IPS DF 4.7 (cell line): ENCODE measurements around the gene IST1.
"Not testable (repeated sequence)": the region's sequence is repeated elsewhere in the genome, so short reads cannot be mapped to it uniquely, and the experiment has no call there.

Experiments used
- DNase-seq: peaks from one replicate; pipeline ENCODE4 v3.0.0-alpha.2; 2013; ENCODE audit warnings: low spot score; ENCODE audit errors: extremely low read depth

IST1 gene

DNA sequence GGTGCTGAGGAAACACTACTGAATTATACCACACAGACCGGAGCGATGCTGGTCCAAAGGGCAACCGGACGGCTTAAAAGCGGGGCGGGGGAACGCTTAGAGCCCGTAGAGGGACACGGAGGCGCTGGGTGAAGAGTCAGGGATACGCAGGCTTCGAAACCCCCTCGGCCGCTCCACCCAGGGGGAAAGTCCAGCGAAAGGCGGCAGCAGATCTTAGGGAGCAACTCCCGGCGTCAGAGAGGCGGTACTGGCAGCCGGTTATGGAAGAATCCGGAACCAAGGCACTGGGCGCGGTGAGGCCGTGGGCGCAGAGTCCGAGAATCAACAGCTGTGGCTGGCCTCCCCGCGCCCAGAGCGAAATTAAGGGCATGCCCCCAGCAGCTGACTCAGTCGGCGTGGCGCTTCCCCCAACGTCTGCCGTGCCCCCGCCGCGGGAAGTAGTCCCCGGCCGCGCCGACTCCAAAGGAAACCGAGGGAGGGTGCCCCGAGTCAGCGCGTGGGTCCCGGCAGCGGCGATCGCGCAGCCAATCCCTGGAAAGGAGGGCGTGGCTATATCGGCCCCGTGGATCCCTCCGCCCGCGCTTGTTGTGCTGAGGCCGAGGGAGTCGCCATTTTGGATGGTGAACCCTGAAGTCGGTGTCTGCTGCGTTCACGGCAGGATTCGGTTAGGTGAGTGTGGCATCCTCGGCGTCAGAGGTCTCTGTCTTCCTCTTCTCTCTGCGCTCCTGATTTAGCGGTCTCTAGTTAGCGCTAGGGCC, at the start of gene IST1:
TSS of gene IST1 (plus strand) at position 611 of the 758 bp plus-strand sequence. CDS start 20,110 bp downstream, outside the sequence.
- no peak for DNase-seq

DNA sequence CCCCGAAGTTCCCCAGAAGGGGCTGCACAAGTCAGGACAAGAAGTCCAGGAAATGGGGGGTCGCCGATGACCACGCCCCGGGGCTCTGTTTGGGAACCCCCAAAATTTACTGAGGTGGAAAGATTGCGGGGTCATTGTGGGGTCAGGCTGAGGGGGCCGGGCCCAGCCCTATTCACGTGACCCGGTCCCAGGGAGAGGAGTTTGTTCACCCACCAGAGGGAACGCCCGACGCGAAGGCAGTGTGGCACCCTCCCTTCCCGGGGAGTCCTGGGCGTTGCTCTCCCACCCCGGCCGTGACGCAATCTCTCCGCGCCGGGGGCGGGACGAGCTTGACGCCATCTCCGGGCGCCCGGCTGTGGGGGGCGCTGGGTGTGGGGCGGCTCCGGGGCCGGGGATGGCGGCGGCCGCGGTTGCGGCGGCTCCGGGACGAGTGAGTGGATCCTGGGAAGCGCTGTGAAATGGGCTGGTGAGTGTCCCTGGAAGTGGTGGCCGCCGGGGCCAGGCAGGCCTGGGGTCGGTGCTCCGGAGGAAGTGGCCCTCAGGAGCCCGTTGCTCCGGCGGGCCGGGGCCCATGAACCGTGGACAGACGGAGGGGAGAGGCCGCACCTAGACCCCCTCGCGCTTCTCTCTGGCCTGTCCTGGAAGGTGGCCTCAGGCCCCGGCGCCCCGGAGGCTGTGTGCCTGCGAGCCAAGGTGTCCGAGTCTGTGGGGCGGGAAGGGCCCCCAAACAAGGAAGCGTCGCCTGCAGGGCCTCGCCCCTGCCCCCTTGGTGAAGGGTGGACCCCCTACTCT, 49.5 kb upstream of the IST1 start, which contains the start of gene ATXN1L:
TSS of gene ATXN1L (plus strand) at position 338 of the 792 bp plus-strand sequence. CDS start 3,765 bp downstream, outside the sequence.
- peak; percentile 16 for DNase-seq

DNA sequence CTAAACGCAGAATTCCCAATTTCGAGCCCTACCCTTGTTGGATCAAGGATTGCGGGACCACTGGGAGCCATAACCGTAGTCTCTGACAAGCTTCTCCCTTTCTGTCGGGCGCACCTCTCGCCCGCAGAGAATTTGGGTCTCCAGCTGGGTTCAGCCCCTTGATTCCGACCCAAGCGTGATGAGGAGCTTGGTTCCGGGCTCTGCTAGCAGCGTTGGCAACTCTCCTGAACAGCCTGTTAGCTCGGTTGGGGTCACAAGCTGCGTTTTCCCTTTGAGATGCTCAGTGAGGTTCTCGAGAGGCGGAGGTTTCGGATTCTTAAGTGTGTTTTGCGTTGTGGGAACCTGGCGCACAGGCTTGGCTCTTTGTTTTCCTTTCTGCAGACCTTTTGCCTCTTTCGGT, 48.9 kb upstream of the IST1 start:
- DNase-seq, result no peak

DNA sequence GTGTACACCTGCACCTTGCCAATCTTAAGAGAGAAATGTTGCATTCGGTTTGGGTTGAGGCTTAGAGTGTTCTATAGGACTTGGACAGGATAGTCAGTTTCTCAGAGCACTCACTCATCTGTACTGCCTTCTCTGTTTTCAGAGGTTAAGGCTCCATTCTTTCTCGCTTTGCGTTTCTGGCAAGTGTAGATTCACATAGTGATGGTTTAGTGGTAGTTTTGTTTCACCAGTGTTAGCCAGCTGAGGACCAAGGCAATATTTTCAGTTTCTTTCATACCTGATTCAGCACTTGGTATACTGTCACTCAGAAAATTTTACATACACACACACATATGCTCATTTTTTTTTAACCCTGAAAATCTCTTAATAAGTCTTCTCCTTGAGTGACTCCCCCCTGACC, 48.2 kb upstream of the IST1 start:
- DNase-seq, result no peak

DNA sequence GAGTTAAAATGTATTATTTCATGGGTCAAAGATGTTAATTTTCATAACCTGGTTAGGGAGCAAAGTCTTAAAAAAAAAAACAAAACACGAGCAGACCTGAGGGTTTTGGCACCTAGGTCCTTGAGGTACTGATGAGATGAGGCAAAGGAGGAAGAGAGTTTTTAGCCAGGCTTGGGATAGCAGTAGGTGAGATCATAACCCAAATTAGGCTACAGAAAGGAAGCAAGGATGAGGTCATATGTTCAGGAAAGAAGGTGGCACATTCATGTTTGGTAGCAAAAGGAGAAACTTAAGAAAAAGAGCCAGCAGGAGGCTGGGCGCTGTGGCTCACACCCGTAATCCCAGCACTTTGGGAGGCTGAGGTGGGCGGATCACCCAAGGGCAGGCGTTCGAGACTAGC, 46.7 kb upstream of the IST1 start:
- no peak for DNase-seq

DNA sequence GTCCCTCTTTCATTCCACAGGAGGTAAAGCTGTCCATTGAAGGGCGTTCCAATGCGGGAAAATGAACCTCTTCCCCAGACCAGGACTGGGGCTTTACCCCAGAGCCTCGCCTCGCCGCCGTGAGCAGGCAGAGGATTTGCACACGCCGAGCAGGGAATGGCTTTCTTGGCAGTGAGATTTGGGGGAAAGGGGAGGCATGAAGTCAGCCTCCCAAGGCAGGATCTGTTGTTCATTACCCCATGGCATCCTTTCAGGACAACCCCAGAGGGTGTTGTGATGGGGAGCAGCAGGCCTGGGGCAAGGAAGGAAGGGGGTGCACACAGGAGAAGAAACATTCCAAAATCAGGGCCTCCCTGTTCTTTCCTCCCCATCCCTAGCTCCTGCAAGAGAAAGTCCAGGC, 43.6 kb upstream of the IST1 start:
- no peak for DNase-seq

DNA sequence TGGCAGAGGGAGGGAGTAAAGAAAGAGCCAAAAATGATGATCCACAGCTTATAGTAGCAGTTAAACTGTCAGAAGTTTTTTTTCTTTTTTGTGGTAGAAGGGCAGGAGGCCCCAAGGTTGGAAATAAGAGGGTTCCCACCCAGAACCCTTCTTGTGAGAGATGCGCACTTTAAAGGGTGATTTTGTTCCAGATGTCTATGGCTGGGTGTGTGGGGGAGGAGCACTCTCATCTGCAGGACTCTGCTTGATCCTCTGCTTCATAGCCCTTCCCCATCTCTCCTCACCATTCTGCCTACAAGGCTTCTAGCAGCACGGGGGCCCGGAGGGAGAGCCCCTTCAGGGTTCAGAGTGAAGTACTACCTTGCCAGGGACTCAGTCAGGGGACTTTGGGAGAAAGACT, 43.2 kb upstream of the IST1 start:
- DNase-seq, result no peak

DNA sequence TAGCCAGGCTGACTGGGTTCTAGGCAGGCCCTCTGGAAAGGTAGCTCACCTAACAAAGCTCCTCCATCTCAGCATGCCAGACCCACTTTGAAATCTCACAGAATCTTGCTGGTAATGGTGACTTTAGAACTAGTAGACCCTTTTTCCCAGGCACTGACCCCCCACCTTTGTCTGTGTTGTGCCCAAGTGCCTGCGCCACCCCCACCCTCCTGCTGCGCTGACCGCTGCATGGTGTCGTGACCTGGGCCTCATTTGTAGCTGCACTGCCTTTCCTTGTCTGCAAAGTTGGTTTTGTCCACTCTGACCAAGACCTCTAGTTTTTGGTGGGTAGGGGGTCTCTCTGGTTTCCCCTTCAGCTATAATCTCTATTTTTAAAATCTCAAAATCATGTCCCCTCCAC, 42.8 kb upstream of the IST1 start:
- no peak for DNase-seq

DNA sequence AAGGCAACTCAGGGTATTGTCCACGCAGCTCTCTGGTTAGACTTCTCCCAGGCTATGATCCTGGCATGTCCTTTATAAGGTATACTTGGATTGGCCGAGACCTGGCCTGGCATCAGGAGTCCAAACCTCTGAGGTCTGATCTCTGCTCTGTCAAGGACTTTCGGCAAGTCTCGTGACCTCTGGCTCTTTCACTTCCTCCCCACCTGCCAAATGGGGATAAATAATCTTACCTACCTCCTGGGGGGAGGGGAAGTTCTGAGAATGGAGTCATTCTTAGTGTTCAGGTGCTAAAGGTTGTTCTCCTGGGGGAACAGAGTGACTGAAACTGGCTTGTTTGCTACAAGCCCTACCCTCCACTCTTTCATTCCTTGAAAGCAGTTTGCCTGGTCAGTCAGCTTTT, 41.9 kb upstream of the IST1 start:
- no peak for DNase-seq

DNA sequence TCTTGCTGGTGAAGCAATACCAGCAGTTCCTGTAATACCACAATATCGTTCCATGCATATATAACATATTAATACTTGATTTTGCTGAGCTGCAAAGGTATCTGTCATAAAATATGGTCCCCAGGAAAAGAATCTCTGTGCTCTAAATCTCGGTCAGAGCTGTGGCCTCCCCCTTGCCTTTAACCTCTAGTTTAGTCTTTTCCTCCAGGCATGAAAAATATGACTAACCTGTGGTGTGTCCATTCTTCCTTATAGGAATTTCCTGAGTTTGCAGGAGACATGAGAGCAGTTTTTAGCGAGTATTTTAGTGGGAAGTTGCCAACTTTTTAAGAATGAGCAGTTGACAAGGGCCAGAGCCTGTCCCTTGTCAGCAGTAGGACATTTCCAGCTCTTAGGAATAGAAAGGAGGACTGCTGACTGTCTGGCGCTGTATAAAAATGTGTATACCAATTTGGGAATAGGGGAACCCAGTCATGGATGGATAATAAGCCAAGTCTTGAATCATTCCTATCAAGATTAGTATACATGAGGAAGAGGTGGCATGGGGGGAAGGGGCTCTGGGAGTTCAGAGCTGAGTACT, 40.9 kb upstream of the IST1 start:
- no peak for DNase-seq

DNA sequence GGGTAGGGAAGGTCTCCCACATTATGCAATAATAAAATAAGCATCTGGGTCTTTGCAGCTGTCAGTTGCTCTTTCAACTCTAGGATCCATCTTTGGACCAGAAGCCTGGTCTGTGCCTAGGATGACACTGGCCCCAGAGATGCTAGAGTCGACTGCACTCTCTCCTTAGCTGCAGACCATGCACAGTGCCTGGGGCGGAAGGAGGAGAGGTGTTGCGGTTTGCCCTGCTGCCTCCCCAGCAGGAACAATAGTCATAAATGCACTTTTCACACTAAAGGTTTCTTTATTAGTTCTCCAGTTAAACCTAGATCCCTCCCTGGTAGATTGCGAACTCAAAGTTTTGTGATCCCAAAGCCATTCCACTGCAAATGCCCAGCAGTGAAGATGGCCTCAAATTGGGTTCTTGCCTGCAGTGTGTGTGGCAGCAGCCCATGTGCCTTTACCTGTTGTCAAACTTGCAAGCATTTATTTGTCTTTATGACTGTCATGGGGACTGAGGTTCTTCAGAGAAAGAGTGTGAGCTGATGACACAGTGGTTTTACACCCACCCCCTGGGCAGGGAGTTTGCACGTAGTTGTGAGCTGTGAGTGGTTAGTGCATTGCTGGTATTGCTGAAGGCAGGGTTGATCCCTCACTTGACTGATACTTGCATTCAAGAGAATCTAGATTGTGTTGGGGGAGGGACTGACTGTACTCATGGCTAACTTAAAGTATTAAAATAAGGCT, 39.2 kb upstream of the IST1 start:
- no peak for DNase-seq

DNA sequence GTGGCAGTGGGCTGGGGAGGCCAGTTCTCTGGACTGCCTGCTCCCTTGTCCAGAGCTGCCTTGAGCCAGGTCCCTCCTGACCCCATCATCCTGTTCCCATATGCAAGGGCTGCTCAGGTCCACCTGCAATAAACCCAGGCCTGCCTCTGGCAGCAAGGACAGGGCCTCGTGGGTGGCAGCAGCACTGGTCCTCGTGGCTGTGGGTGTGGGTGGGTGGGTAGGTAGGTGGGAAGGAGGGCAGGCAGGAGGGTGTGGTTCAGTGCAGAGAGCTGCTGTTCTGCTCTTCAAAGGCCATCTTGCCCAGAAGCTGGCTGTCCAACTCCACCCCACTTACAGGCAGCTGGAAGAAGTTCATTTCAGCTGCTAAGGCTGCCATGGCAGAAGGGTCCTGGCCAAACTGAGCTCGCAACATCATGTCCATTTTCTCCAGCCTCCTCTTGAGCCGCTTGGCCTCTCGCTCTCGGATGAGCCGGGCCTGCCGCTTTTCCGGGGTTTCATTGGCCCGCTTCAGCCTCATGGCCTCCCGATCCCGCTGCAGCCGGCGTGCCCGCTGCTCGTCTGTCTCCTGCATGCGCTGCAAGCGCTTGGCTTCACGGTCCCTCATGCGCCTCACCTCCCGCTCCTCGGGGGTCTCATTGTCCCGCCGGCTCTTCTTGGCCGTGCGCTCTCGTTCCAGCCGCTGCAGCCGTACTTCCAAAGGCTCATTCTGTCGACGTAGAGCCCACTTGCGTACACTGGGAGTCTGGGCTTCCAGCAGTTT, 35.4 kb upstream of the IST1 start:
- no peak for DNase-seq

DNA sequence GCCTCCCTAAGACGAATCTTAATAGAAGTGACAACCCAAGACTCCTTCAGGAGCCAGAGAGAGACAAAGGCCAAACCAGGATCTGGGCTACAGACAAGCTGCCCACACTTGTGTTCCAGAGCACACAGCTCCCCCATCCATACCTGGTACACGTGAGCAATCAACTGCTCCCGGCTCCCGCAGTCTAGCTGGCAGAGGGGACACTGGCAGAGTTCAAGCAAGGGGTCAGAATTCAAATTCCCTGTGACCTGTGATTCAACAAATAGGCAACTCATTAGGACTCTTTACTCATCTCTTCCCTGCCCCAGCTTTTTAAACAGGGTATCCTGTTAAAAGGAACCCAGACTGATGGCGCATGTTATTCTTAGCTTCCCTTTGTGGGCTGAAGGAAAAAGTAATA, 31.3 kb upstream of the IST1 start:
- DNase-seq, result no peak

DNA sequence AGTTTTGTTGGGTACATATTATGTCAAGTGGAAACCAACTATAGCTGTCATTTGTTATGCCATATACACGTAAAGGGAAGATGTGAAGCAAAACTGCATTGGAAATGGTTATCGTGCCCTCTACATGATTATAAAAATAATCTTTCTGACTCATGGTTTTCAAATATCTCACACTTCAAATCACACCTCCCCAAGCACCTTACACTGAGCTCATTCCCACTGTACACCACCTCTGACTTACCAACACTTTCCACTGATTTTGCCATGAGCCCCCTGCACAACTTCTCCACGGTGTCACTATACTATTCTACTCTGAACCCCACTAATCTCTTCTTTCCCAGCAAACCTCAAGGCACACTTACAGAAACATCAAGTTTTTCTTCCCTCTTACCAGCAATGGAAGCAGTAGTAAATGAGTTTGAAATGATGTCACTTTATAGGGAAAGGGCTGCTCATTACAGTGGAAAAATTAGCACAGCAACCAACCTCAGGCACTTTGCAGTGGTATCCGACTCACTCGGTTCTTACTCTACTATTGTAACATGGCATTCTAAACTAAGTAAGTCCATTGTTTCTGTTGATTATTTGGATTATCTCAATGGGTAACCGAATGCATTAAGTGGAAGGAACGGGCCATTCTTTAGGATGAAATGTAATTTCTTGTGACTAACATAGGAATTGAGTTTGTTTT, 30.0 kb upstream of the IST1 start:
- DNase-seq, result no peak

DNA sequence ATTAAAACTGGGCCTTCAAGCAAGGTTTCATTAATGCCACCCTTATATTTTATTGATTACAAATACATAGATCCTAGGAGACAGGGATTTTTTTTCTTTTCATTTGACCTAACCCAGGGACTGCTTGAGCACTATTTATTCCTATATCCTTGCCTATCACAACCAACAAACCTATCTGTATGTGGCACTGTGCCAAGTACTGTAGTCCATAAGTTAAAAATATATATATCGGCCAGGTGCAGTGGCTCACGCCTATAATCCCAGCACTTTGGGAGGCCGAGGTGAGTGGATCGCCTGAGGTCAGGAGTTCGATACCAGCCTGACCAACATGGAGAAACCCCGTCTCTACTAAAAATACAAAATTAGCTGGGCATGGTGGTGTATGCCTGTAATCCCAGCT, 28.2 kb upstream of the IST1 start:
- DNase-seq, result not testable (repeated sequence)

DNA sequence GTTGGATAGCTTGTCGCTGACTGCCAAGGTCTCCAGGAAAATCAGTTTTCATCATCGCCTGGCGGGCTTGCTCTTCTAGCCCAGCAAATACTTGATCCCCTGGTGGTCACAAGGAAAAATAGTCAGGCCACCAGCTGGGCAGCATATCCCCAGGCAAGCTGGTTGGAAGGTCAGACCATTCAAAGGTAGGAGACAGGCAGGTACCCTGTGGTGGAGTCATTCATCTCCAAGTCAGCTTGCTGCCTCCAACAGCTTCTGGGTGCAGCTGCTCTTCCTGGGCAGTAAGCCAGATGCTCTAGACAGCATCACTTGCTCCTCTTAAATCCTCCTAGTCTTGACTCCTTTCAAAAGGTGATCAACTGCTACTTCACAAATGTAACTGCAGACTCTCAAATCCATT, 27.4 kb upstream of the IST1 start:
- no peak for DNase-seq

DNA sequence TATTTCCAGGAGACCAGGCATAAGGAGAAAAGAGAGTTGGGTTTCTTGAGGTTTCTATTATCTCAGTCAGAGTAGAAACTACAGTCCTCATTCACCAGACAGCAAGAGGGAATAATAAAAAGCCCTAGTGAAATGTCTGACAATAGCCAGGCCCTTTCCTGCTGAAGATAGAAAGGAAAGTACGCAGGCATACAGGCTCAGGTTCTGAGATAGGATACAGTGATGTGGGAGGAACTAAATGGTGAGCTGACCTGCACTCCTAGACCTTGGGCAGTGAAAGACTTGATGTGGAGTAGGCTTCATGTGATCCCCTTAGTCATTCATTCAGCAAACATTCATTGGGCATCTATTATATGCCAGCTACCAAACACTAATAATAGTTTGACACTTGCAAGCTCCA, 26.2 kb upstream of the IST1 start:
- no peak for DNase-seq

DNA sequence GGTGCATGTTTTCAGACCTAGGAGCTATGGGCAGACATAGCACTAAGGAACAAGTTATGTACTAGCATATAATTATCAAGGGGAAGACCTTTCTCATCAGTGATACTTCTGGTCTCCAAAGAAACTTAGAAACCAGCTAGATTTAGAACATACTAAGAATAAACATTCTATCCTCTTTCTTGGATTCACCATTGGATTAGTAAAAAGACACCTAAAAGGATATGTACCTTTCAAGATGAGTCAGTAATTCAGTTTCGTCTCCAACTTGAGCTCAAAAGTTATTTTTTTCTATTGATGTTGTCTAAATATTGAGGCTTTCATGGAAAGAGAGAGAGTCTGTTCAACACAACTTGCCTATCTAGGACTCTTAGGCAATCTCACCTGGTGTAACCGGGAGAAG, 24.5 kb upstream of the IST1 start:
- DNase-seq, result no peak

DNA sequence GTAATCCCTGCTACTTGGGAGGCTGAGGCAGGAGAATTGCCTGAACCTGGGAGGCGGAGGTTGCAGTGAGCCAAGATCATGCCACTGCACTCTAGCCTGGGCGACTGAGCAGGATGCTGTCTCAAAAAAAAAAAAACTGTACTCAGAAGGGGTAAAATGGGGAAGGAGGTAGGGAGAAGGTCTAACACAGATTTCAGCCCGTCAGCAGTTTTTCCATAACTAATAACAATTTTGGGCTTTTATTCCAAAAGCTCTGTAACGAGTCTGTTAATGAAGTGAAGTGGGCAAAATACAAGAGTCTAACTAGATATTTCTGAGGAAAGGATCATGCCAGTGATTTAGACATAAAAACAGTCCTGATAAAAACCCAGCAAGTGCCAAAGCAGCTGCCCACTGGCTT, 22.1 kb upstream of the IST1 start:
- DNase-seq, result no peak

DNA sequence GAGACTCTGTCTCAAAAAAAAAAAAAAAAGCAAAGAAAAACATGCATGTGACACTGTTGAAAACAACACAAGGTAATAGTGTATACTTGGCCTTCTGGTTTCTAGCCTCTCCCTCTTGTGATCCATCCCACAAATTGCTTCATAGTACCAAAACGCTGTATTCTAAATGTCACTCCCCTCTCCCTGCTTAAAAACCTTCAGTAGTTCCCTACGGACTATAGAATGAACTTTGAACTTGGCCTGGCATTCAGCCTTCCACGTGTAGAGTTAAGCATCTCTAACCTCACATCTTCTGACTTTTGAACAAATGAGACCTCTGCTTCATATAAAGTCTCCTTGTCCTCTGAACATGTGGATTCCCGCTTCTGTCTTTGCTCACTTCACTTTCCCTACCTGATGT, 16.4 kb upstream of the IST1 start:
- DNase-seq, result no peak
